ENCODE measurements around the gene STRADA.

STRADA gene

DNA sequence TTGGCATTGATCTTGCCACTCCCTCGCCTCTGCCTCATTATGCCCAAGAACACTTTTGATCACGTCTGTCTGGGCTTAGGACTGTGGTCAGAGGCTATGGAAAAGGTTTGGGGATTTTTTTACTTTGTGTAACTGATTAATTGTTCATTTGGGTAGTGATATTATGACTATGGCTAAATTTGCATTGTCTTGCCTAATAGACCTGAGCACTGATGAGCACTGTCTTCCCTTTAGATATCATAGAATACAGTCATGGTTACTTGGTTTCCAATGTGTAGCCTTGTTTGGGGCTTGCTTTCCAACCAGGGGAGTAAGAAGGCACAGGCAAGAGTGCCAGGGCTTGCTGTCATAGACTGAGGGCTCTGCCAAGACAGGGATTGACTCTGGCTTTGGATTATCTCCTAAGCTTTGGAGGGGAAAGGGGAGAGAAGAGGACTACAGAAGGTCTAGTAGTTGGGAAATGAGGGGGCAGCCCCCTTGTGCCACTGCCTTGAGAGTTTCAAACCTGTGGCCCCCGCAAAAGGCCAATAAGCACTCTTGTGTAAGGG, 55.4 kb downstream of the STRADA start:
- H3K27ac Mint-ChIP-seq = peak overlapping the region in 1 of 2 donors; percentile 90
- DNase-seq (no peak), ATAC-seq (peak; percentile 82)
- H3K4me3 Mint-ChIP-seq = no peak overlapping the region
- H3K4me1 Mint-ChIP-seq = peaks cover 25% of the 10 kb centered on the region
- no peaks in the 10 kb centered on the region for H3K27me3 Mint-ChIP-seq
- no peaks in the 10 kb centered on the region for H3K9me3 Mint-ChIP-seq

DNA sequence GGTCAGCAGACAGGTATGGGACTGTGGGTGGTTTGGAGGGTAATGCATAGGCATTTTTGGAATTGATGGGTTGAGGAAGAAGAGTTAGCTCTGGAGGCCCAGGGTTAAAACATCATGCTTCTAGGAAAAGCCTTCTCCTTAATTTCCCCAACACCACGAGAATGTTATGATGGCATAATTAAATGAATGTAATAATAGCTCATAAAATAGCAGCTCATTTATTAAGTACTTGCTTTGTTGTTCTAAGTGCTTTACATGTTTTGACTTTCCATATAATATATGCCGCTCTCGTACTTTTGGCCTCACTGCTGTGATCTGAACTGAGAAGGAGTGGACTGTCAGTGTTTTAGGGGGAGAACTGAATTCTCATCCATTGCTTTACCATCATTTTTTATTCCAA, 56.0 kb downstream of the STRADA start:
- Mint-ChIP-seq H3K27ac (no peak overlapping the region), H3K4me3 (no peak overlapping the region), H3K27me3 (no peaks in the 10 kb centered on the region), H3K4me1 (peaks cover 21% of the 10 kb centered on the region), H3K9me3 (no peaks in the 10 kb centered on the region)
- DNase-seq (no peak), ATAC-seq (no peak)

DNA sequence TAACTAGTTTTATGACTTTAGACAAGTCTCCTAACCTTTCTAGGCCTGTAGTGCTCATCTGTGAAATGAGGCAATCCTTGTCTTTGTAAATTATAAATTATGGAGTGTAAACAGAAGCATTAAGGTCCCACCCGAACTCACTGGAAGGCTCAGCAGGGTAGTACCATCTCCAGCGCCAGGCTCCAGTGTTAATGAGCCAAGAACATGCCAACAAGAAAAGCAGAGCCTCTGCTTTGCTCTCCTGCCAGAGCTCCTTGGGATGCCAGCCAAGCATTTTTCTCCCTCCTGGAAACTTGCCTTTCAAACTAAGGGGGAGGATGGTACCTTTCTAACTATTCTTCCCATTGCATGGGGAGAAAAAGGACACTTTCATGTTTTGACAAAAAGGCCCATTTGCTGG, 56.6 kb downstream of the STRADA start:
- H3K27ac Mint-ChIP-seq = no peak overlapping the region
- ATAC-seq = no peak

DNA sequence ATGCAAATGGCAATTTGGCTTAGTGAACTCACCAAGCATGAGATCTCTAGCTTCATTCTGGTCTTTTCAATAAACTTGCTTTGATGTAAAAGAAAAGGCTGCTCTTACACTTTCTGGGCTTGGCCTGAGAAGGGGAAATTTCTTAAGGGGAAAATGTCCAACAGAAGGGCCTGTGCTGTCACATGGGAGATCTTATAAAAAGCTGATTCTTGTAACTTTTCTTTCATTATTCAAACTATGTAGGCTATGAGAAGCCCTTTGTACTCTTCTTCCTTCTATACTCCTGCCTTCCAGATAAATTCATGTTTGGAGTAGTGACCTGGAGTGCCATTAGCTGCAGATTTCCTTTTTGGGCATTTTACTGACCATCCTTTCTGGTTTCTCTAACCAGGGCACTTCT, 58.6 kb downstream of the STRADA start:
- peaks cover 13% of the 10 kb centered on the region for H3K4me1 Mint-ChIP-seq
- no peak overlapping the region for H3K4me3 Mint-ChIP-seq
- ATAC-seq (no peak), DNase-seq (no peak)
- no peak overlapping the region for H3K27ac Mint-ChIP-seq
- H3K27me3 Mint-ChIP-seq = no peaks in the 10 kb centered on the region
- H3K9me3 Mint-ChIP-seq = no peaks in the 10 kb centered on the region

More for the DNA sequence above, 56.6 kb downstream of the STRADA start:
- Mint-ChIP-seq H3K4me3 (no peak overlapping the region), H3K4me1 (peaks cover 21% of the 10 kb centered on the region), H3K9me3 (no peaks in the 10 kb centered on the region), H3K27me3 (no peaks in the 10 kb centered on the region)
- no peak for DNase-seq

DNA sequence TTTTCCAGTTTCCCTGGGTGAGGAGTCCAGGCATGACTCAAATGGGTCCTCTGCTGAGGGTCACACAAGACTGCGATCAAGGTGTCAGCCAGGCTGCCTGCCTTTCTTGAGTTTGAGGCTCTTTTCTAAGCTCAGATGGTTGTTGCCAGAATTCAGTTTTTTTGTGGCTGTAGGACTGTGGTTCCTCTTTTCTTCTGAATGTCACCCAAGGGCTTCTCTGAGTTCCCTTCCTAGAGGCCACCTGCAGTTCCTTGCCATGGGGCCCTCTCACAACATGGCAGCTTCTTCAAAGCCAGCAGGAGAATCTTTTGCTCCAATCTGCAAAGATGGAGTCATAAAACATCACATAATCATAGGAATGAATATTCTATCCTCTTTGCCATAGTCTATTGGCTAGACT, 59.2 kb downstream of the STRADA start:
- no peak overlapping the region for H3K4me3 Mint-ChIP-seq
- DNase-seq = no peak
- ATAC-seq = no peak
- no peak overlapping the region for H3K27ac Mint-ChIP-seq
- H3K9me3 Mint-ChIP-seq = no peaks in the 10 kb centered on the region
- H3K27me3 Mint-ChIP-seq = no peaks in the 10 kb centered on the region
- peaks cover 13% of the 10 kb centered on the region for H3K4me1 Mint-ChIP-seq

DNA sequence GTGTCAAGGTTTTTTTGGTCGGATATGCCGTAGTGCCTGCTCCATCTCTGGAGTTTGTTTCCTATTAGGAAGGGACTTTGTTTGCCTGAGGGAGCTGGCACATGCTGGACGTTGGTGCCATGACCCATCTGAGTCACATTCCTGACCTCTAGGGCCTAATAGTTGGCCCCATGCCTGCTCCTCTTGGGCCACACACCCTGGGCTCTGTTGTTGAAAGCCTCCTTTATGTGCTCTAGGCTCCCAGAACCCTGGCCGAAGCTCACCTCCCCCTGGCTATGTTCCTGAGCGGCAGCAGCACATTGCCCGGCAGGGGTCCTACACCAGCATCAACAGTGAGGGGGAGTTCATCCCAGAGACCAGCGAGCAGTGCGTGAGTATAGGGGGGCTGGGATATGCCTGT, 60.1 kb downstream of the STRADA start:
- Mint-ChIP-seq H3K27ac (peak overlapping the region in 1 of 2 donors; percentile 69), H3K4me3 (no peak overlapping the region), H3K4me1 (peaks cover 12% of the 10 kb centered on the region), H3K27me3 (no peaks in the 10 kb centered on the region), H3K9me3 (no peaks in the 10 kb centered on the region)
- DNase-seq (no peak), ATAC-seq (no peak)

DNA sequence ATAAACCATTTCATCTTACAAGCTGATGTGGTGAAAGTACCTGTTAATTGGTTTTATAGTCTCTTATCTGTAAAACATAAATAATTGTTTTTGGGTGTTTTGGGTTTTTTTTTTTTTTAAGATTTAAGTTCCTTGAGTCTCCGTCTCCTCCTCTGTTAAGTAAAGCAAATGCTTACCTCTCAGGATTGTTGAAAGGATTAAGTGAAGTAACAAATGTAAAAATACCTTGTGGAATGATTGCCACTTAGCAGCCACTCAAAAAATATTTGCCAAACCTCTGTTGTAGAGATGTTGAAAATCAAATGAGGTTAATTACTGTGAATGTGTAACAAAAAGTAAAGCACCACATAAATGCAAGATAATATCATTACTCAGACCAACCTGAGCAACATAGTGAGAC, 60.9 kb downstream of the STRADA start:
- H3K4me3 Mint-ChIP-seq = no peak overlapping the region
- peaks cover 7% of the 10 kb centered on the region for H3K4me1 Mint-ChIP-seq
- DNase-seq (no peak), ATAC-seq (no peak)
- no peaks in the 10 kb centered on the region for H3K9me3 Mint-ChIP-seq
- no peaks in the 10 kb centered on the region for H3K27me3 Mint-ChIP-seq
- peak overlapping the region in 1 of 2 donors; percentile 91 for H3K27ac Mint-ChIP-seq

DNA sequence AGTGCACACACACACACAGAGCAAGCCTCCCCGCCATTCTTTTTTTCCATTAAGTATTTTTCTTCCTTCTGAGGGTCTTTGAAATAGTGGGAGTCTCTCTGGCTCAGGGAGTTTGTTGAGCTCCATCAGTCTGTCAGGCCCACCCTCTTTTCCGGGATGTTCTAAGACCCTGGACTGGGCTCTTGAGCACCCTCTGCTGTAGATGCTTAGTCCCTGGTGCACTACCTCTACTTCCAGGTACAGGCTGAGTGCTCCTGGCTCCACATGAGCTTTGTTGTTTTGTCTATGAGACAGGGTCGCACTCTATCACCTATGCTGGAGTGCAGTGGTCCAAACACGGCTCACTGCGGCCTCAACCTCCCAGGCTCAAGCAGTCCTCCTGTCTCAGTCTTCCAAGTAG, 62.4 kb downstream of the STRADA start:
- H3K27me3 Mint-ChIP-seq = no peaks in the 10 kb centered on the region
- H3K4me1 Mint-ChIP-seq = peaks cover 12% of the 10 kb centered on the region
- DNase-seq (no peak), ATAC-seq (no peak)
- H3K4me3 Mint-ChIP-seq = no peak overlapping the region
- no peaks in the 10 kb centered on the region for H3K9me3 Mint-ChIP-seq
- no peak overlapping the region for H3K27ac Mint-ChIP-seq

DNA sequence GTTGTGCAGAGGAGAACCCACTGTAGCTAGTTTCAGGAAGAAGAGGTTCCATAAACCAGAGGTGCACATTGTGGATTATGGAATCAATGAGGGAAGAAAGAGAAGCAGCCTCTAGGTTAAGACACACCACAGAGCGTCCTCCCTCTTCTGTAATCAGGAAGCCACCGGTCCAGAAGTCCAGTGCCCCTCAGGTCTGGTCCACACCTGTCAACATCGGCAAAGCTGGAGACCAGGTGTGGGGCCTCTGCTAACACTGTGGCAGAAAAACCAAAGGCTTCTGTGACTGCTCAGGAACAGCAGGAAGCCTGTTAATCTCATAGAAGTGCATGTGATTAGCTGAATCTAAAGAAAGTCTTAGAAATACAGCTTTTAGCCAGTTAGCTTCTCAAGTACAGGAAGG, 65.0 kb downstream of the STRADA start:
- Mint-ChIP-seq H3K4me3 (no peak overlapping the region), H3K27ac (no peak overlapping the region), H3K4me1 (peaks cover 12% of the 10 kb centered on the region), H3K27me3 (no peaks in the 10 kb centered on the region), H3K9me3 (no peaks in the 10 kb centered on the region)
- no peak for ATAC-seq
- no peak for DNase-seq

DNA sequence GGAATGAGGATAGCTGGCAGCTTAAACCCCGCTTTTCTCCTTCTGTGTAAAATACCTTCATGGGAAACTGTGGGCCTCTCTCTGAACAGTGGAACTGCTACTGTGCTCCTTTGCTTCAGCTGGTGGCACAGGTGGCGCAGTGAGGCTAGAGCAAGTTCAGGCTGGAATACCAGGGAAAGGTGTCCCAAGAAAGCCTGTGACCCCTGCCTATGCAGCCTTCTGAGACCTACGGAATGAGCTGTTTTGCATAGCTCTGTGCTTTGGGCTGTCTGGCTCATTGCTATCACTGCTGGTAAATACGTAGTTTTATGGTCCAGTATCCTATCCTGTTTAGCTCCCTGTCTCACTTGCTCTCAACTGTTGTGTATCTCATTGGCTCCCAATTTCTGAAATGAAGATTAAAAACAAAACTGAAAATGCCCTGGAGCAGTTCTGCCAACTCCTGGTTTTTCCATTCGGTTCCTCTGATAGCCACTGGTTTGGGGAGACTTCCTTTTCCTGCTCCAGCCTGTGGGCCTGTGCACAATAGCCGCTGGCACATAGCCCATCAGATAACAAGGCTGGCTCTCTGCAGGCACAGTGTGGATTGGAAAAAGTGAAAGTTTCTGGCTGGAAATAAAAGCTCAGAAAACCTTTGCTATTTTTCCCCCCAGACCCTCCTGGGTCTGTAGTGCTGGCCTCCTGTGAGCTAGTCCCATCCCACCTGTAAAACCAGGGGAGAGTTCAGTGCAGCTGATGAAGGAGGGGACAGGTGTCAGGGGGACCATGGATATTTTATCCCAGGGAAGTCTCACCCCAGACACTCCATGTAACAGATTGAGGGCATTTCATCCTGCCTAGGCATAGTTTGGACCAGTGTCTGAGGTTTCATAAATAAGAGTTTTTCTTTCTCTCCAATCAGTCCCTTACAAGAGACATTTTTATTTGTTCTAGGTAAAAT, 65.7 kb downstream of the STRADA start:
- Mint-ChIP-seq H3K9me3 (no peaks in the 10 kb centered on the region), H3K4me3 (no peak overlapping the region), H3K4me1 (peaks cover 14% of the 10 kb centered on the region), H3K27me3 (no peaks in the 10 kb centered on the region), H3K27ac (no peak overlapping the region)
- DNase-seq = no peak
- ATAC-seq = no peak

DNA sequence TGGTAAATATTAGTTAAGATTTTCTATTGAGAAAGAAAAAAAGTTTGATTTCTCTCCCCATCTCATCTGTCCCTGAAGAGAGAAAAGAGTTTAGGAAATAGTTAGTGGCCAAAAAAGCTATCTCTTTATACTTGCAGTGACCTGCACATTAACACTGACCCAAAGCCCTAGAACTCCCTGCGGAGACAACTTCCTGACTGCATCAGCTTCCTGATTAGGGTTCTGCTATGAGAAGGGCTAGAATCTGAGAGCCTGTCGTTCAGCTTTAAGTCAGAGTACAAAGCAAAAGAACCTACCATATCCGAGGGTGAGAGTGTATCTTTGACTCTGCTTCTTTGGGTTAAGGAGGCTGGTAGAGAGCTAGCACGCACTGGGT, 66.4 kb downstream of the STRADA start:
- DNase-seq (no peak), ATAC-seq (no peak)
- Mint-ChIP-seq H3K27me3 (no peaks in the 10 kb centered on the region), H3K9me3 (no peaks in the 10 kb centered on the region), H3K4me3 (no peak overlapping the region), H3K4me1 (peaks cover 21% of the 10 kb centered on the region), H3K27ac (no peak overlapping the region)

DNA sequence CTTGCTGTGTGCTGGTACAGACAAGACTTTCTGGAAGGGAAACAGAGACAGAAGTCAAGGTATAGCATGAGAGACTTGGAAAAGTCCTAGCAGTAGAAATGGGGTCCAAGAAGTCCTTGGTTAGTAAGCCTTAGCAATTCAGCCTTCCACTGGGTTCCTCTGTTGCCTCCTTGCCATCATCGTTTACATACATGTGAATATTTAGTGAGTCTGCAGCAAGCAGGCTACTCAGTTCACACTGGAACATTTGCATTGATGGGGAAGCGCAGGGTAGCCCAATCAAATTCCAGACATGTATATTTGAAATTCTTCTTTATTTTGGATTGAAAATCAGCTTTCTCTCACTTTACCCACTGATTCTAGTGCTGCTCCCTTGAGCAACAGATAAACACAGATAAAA, 68.7 kb downstream of the STRADA start:
- no peak for DNase-seq
- Mint-ChIP-seq H3K4me3 (no peak overlapping the region), H3K27ac (no peak overlapping the region), H3K9me3 (no peaks in the 10 kb centered on the region), H3K27me3 (no peaks in the 10 kb centered on the region), H3K4me1 (peaks cover 21% of the 10 kb centered on the region)
- ATAC-seq = no peak

DNA sequence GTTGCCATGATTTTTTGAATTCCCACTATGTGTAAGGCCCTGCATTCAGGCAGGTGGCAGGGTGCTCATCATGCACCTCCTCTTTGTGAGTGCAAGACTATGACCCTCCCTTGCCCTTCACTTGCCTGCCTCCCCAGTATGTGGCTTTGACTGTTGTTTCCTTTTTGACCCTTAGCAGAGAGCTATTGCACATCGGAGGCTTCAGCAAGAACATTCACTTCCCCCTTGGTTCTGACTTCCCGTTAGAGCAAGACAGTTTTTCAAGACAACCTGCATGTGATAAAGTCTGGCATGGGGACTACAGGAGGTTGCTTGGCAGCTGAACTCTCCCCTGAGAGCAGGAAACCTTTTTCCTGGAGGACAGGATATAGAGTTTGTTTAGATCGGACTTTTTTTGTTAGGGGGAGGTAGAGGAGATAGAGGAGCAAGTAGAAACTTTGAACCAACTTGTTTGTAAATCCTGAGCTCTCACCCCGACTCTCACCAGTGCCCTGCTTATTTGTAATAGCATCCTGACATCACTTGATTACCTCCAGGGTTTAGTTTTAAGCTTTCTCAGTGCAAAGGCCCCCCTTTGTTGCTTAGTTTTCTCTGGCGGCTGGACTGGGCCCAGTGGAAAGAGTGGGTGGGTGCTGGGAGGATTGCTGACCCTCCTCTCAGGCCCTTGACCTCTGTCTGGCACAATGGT, 75.9 kb downstream of the STRADA start:
- ATAC-seq (no peak), DNase-seq (no peak)
- Mint-ChIP-seq H3K4me1 (peaks cover 16% of the 10 kb centered on the region), H3K27ac (no peak overlapping the region), H3K4me3 (no peak overlapping the region), H3K27me3 (no peaks in the 10 kb centered on the region), H3K9me3 (no peaks in the 10 kb centered on the region)

DNA sequence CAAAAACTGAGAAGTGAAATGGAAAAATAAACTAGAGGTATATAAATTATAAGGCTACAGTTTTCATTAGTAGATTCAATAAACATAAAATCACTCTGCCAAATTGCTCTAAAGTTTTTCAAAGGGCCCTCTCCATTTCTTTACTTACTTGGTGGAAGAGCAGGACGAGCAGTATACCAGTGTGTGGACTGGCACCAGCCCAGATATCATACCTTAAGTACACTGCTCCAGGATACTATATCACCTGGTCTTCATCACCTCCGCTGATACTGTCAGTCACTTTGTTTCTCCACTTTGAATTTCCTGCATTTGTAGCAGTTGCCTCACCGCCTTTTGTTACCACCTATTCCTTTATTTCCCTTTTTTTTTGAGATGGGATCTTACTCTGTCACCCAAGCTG, 81.7 kb downstream of the STRADA start:
- H3K4me1 Mint-ChIP-seq = peaks cover 6% of the 10 kb centered on the region
- ATAC-seq = no peak
- no peaks in the 10 kb centered on the region for H3K9me3 Mint-ChIP-seq
- no peak overlapping the region for H3K4me3 Mint-ChIP-seq
- no peaks in the 10 kb centered on the region for H3K27me3 Mint-ChIP-seq
- DNase-seq = no peak
- H3K27ac Mint-ChIP-seq = peak overlapping the region in 1 of 2 donors; percentile 15

DNA sequence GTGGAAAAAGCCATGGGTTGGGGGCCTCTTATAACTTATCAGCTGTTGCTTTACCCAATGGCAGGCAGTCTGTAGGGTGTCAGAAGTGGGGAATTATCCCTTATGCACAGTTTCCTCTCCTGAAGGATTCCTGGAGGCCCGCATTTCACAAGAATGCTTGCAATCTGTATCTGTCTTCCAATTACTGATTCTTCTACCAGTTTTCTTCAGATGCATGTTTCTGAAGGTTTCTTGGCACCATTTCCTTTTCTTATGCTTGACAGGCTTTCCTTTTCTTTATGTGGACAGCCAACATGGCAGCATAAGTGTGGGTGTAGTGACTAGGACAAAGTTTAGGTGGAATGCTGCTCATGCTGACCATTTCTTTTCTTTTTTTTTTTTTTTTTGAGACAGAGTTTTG, 83.2 kb downstream of the STRADA start:
- no peak for DNase-seq
- Mint-ChIP-seq H3K27ac (no peak overlapping the region), H3K4me3 (no peak overlapping the region), H3K9me3 (no peaks in the 10 kb centered on the region), H3K4me1 (no peaks in the 10 kb centered on the region), H3K27me3 (no peaks in the 10 kb centered on the region)
- no peak for ATAC-seq

DNA sequence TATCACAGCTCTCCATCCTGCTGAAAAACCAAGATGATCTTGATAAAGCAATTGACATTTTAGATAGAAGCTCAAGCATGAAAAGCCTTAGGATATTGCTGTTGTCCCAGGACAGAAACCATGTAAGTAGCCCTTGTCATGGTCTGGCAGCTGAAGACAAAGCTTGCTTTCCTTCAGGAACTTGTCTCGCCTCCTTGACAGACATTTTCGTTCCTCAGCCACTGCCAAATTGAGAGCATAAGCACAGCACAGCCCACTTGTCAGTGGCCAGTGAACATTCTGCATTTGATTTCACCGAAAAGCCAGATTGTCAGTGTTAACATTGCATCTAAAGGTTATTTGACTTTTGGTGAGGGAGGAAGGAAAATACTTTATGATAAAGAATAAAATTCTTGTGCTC, 83.8 kb downstream of the STRADA start:
- Mint-ChIP-seq H3K27ac (no peak overlapping the region), H3K4me1 (no peaks in the 10 kb centered on the region)

More for the DNA sequence above, 83.8 kb downstream of the STRADA start:
- Mint-ChIP-seq H3K4me3 (no peak overlapping the region), H3K27me3 (no peaks in the 10 kb centered on the region), H3K9me3 (no peaks in the 10 kb centered on the region)
- DNase-seq (no peak), ATAC-seq (no peak)
